SW 1271 (cell line): ENCODE measurements around the gene PRKG2.
"Not testable (repeated sequence)": the region's sequence is repeated elsewhere in the genome, so short reads cannot be mapped to it uniquely, and the experiment has no call there.

Experiments used
- DNase-seq, 2 experiments: peaks; one replicate each; lab custom pipeline; 2025; lab: John Stamatoyannopoulos, UW

The PRKG2 gene

GRCh38 chr4:81214881-81215868 lies at the start of gene PRKG2:
TSS of gene PRKG2 (minus strand) at chr4:81215222. CDS start at chr4:81205047, 10,175 bp downstream.
- DNase-seq, result no peak

- no peak for DNase-seq
Measured at GRCh38 chr4:81260443-81261101, 45.5 kb upstream of the PRKG2 start.

GRCh38 chr4:81258841-81259550 lies 44.0 kb upstream of the PRKG2 start:
- no peak for DNase-seq

GRCh38 chr4:81257816-81258215 lies 42.8 kb upstream of the PRKG2 start:
- DNase-seq, result no peak

GRCh38 chr4:81257021-81257420 lies 42.0 kb upstream of the PRKG2 start:
- no peak for DNase-seq

GRCh38 chr4:81256059-81256970 lies 41.3 kb upstream of the PRKG2 start:
- no peak for DNase-seq

- DNase-seq, result no peak
Measured at GRCh38 chr4:81255524-81255923, 40.5 kb upstream of the PRKG2 start.

- no peak for DNase-seq
Measured at GRCh38 chr4:81250430-81250829, 35.4 kb upstream of the PRKG2 start.

- no peak for DNase-seq
Measured at GRCh38 chr4:81245218-81246009, 30.4 kb upstream of the PRKG2 start.

- no peak for DNase-seq
Measured at GRCh38 chr4:81237791-81238190, 22.8 kb upstream of the PRKG2 start.

- no peak for DNase-seq
Measured at GRCh38 chr4:81235982-81236749, 21.1 kb upstream of the PRKG2 start.

GRCh38 chr4:81227968-81228367 lies 12.9 kb upstream of the PRKG2 start:
- no peak for DNase-seq

- DNase-seq, result no peak
Measured at GRCh38 chr4:81227138-81227537, 12.1 kb upstream of the PRKG2 start.

- DNase-seq, result no peak
Measured at GRCh38 chr4:81225252-81225651, 10.2 kb upstream of the PRKG2 start.

- not testable (repeated sequence) for DNase-seq
Measured at GRCh38 chr4:81222082-81222472, 7.1 kb upstream of the PRKG2 start.

- no peak for DNase-seq
Measured at GRCh38 chr4:81221303-81222081, 6.5 kb upstream of the PRKG2 start.

- no peak for DNase-seq
Measured at GRCh38 chr4:81220271-81220670, 5.2 kb upstream of the PRKG2 start.

GRCh38 chr4:81218206-81218605 lies 3.2 kb upstream of the PRKG2 start:
- DNase-seq, result no peak

GRCh38 chr4:81217779-81218178 lies 2.8 kb upstream of the PRKG2 start:
- DNase-seq, result no peak
